Colon (tissue), 2 donors: ENCODE results near the gene MOAP1.
"Not testable (repeated sequence)": the region's sequence is repeated elsewhere in the genome, so short reads cannot be mapped to it uniquely, and the experiment has no call there.

Experiments
- FAIRE-seq: peaks from 2 replicates; lab custom pipeline; 2012; peaks lifted over from hg19 to GRCh38; lab: Jason Lieb, UNC
- donor health status: control.
- donor health status: control.

Gene MOAP1

DNA sequence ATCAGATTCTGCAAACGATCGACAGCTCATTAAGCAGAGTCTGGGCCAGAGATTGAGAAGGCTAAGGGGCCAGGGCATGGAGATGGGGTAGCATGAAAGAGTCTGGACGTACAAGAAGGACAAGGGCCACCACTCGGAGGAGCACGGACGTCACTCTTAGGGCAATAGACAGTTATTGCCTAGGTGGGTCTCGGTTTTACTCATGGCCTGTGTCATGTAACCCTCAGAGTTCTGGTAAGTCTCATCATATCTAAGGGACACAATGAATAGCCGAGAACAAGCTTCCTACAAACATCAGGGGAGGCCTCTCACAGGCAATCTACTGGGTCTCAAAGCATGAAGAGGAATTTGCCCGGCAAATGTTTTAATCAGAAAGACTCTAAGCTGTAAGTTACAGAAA is 38.6 kb downstream of the MOAP1 start:
- no peak for FAIRE-seq

GRCh38 chr14:93142854-93143652 is 41.6 kb downstream of the MOAP1 start:
- FAIRE-seq = no peak

DNA sequence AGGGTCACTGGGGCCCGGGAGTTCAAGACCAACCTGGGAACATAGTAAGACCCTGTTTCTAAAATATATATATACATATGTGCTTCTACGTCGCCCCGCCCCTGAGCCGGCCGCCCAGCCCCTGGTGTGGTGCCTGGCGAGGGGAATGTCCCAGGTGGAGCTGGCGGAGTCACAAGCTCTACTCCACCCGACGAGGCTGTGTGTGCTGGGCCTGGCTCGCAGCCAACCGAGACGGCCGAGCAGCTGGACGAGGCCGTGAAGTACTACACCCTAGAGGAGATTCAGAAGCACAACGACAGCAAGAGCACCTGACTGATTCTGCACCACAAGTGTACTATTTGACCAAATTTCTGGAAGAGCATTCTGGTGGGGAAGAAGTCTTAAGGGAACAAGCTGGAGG is 46.8 kb downstream of the MOAP1 start:
- FAIRE-seq = no peak

GRCh38 chr14:93136508-93136907 is 48.2 kb downstream of the MOAP1 start:
- not testable (repeated sequence) for FAIRE-seq

GRCh38 chr14:93136009-93136408 is 48.7 kb downstream of the MOAP1 start:
- FAIRE-seq = no peak

DNA sequence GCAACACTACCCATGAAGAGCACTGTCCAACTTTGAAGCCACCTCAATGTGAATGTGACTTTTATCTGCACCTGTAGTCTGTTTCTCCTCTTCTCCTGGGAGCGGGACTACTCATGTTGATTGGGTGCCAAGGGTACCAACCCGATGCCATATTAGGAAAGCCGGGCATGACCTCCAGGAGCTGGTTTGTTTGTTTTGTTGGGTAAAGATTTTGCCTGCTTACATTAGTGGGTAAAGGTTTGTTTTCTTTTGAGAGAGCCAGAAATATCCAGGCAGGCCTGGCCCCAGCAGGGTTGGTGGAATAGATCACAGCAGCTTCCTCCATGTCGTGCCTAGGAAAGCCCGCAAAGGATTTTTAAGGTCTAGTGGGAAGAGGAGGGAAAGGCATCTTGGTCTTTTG is 49.3 kb downstream of the MOAP1 start:
- FAIRE-seq = no peak

DNA sequence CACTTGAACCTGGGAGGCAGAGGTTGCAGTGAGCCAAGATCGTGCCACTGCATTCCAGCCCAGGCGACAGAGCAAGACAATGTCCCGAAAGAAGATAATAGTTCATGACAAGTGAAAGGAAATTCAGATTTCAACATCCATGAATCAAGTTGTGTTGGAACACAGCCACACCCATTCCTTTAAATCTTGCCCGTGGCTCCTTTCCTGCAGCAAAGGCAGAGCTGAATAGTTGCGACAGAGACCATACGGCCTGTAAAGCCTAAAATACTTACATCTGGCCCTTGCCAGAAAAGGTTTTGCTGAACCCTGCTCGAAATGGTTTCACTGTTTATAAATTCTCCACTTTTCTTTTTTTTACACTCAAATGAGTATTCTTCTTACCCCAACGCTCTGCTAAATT is 51.2 kb downstream of the MOAP1 start:
- no peak for FAIRE-seq

DNA sequence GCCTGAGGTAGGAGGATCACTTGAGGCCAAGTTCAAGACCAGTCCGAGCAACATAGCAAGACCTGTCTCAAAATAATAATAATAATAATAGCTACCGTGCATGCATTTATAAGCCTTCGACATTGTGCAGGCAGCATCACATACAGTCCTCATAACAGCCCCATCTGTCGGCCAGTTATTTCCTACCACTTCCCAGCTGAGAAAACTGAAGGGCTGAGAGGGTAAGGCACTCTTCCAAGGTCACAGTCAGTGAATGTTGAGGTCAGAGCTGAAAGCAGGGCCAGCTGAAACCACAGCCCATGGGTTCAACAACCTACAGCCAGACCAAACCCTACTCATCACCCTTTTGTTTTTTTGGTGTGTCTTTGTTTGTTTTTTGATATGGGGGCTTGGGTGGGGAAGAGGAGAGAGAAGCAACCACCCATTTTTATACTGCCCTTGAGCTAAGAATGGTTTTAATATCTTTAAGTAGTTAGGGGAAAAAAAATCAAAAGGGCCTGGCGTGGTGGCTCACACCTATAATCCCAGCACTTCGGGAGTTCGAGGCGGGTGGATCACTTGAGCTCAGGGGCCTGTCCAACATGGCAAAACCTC is 52.1 kb downstream of the MOAP1 start:
- FAIRE-seq = no peak
